GM19328 (cell line): ENCODE measurements around the gene KRTAP10-7.
"Not testable (repeated sequence)": the region's sequence is repeated elsewhere in the genome, so short reads cannot be mapped to it uniquely, and the experiment has no call there.

ENCODE experiments used
- ATAC-seq: cut with Tn5 transposase; IDR thresholded peaks from one replicate; pipeline ENCODE4 v1.9.1; 2021; ENCODE audit warnings: mild to moderate bottlenecking, moderate library complexity; ENCODE audit not compliant: unreplicated experiment

Gene KRTAP10-7

DNA sequence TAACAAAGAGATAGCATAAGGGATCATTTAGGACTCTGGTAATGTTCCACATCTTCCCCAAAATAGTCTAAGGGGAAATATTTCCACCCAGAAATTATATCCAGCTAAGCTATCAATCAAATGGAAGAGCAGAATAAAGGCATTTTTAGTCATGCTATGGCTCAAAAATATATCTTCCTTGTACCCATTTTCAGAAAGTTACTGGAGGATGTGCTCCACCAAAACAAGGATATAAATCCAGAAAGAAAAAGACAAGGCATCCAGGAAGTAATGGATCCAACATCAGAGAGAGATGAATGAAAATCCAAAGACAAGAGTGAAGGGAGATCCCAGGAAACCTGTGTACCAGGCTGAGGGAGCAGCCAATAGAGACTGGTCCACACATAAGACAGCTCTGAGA lies 8.8 kb downstream of the KRTAP10-7 start:
- ATAC-seq: no peak

DNA sequence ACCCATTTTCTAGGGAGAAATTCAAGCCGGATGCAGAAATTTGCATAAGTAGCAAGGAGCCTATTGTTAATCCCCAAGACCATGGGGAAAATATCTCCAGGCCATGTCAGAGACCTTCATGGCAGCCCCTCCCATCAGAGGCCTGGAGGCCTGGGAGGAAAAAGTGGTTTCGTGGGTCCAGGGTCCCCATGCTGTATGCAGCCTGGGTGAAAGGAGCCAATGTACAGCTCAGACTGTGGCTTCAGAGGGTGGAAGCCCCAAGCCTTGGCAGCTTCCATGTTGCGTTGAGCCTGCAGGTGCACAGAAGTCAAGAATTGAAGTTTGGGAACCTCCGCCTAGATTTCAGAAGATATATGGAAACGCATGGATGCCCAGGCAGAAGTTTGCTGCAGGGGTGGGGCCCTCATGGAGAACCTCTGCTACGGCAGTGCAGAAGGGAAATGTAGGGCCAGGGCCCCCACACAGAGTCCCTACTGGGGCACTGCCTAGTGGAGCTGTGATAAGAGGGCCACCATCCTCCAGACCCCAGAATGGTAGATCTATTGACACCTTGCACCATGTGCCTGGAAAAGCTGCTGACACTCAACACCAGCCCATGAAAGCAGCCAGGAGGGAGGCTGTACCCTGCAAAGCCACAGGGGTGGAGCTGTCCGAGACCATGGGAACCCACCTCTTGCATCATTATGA lies 9.9 kb downstream of the KRTAP10-7 start:
- ATAC-seq: not testable (repeated sequence)

DNA sequence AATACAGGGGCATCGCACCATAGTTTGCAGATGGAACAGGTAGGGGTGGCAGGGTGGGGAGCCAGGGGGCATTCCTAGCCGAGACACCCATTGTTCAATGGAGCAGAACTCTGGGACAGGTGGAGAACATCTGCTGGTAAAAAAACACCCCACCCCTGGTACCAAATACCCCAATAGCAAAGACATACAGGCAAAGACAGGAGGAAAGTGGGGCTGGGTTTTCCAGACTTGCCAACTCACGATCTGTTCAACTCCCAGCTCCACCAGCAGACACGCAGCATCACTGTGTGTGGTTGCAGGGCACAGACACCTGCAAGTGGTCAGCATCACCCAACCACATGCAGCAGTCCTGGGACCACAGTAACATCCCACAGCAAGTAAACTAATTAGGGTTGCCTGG lies 11.2 kb downstream of the KRTAP10-7 start:
- ATAC-seq: no peak

DNA sequence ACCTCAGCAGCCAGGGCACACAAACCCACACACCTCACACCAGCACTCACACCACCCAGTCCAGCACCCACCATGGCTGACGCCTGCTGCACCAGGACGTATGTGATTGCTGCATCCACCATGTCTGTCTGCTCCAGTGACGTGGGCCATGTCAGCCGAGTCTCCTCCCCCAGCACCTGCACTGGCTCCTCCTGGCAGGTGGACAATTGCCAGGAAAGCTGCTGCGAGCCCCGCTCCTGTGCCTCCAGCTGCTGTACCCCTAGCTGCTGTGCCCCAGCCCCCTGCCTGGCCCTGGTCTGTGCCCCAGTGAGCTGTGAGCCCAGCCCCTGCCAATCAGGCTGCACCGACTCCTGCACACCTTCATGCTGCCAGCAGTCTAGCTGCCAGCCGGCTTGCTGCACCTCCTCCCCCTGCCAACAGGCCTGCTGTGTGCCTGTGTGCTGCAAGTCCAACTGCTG lies 11.7 kb downstream of the KRTAP10-7 start, which contains the start of gene KRTAP10-8:
TSS of gene KRTAP10-8 (plus strand) at position 51 of the 458 bp plus-strand sequence. CDS start at position 73, 22 bp downstream.
- ATAC-seq: no peak

DNA sequence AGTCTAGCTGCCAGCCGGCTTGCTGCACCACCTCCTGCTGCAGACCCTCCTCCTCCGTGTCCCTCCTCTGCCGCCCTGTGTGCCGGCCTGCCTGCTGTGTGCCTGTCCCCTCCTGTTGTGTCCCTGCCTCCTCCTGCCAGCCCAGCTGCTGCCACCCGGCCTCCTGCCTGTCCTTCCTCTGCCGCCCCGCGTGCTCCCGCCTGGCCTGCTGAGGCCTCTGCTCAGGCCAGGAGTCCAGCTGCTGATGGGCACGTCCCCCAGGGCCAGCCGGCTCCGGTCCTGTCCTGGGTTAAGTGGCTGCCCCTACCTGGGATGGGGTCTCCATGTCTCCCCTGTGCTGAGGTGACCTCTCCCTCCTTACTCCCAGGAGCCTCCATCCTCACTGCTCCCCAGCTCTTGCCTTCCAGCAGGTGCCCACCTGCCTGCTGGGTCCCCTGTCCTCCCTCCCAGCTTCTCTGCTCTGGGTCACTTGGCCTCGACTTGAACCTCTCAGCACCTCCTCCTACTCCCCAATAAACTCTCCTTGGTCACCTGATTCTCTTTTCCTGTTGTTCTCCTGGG lies 12.4 kb downstream of the KRTAP10-7 start:
- no peak for ATAC-seq

DNA sequence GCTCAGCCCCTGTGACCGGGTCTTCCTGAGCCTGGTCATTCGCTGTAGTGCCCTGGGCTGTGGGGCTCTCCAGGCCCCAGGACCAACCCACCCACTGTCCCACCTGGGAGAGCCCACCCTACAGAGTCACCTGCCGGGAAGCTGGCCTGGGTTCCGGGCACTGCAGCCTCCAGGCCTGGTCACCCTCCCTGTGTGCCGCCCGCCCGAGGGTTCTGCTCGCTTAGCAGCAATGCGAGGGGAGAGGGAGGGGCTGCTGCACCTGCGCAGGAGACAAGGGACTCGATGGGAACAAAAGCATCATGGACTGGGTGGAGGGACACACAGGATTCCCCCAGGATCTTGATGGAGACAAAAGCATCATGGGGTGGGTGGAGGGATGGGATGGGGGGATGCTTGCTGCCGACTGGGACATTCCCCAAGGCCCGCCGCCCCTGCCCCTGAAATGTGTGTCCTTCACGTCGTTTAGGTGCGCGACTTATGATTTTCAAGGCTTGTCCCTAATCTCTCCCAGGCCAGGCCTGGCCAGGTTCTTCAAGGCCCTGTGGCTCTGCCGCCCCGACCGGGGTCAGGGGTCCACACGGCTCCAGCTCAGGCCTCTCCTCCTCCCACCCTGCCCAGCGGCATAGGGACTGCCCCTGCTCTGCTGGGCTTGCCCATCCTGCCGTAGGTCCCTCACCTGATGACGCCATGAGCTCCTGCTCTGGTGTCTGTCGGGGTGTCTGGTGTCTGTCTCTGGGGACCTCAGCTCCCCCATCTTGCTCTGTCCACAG lies 13.2 kb downstream of the KRTAP10-7 start:
- ATAC-seq: no peak

DNA sequence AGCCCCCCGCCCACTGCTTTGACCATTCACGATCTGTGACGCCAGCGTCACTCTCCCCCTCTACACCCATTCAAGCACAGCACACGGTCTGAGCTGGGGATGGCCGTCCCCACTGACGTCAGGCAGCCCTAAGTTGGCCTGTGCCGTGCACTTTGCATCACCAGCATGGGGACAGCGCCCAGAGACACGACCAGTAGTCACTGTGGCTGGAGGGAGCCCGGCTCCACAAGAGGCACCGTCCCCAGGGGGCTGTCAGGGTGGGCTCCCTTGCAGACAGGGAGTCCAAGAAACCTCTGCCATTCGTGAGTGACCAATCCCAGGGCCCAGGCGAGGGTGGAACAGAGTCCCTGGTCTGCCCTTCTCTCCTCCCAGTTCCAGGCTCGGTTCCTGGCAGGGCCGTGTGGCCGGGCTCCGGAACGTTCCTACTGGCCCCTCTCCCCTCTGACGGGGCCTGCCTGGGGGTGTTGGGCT lies 13.8 kb downstream of the KRTAP10-7 start:
- ATAC-seq: no peak

DNA sequence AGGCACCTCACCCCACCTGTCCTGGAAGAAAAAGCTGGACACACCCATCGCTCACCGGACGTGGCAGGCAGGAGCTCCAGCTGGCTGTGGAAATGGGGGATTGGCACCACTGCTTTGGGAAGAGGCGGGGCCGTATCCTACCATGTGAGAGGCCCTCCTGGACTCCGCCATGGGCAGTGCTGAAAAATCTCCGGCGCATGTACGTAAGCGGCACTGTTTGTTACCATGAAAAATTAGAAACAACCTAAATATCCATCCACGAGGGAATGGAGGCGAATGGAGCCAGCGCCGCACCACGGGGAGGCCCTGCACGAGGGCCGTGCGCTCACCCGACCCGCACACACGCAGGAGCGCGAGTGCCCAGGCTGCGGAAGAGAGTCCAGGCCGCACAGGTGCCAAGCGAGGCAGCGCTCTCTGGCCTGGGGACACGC lies 14.6 kb downstream of the KRTAP10-7 start:
- ATAC-seq: no peak

DNA sequence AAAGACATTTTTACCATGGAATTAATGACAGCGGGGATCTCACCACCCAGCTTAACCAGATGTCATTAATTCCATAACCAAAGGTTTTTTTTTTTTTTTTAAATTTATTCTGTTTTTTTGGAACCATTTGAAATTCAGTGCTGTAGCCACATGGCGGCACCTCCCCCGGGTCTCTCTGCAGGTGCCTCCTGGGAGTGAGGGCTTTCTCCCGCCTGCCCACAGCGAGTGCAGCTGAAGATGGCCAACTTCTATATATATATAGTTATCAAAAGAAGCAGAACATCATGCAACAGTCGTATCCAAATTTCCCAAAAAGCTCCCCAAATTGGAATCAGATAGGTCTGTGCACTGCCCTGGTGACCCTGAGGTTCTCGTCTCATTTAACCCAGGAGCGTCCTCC lies 15.1 kb downstream of the KRTAP10-7 start:
- no peak for ATAC-seq

DNA sequence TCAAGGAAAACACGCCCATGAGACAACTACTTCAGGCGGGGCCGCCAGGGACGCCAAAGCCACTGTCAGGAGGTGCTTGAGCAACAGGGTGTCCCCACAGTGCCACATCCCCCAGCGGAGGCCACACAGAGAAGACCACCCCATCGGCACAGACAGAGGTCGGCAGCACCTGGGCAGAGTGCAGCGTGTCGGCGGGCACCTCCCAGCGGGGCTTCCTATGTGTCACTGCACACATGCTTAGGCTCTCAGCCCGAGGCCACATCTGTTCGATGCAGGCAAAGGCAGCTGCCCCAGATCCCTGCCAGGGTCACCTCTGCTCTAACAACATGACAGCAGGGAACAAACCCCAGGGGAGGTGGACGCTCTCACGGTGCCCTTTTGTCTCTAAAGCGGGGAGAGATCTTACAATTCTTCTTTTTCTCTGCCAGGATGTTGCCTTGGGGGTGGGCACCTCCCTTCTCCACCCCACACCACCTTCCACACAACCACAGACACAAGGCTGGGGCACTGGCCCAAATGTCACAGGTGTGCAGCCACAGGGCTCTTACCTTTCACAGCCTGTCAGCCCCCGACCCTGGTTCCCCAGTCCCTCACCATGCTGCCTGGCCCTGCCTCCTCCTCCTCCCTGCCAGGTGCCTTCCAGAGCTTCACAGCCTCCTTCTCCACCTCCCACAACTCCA lies 15.7 kb downstream of the KRTAP10-7 start:
- ATAC-seq: no peak

DNA sequence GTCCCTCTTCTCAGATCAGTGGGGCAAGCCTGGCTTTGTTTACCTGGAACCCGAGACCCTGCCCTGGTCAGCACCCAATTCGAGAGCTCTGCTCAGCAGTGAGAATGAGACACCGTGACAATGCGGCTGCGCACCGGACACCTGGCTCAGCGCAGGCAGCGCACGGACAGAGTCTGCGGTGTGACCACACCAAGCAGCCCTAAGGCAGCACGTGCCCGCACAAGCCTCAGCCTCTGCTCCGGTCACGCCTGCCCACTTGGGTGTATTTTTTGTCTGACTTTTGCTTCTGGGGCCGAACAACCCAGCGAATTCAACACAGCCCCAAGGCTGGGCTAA lies 16.2 kb downstream of the KRTAP10-7 start:
- no peak for ATAC-seq

DNA sequence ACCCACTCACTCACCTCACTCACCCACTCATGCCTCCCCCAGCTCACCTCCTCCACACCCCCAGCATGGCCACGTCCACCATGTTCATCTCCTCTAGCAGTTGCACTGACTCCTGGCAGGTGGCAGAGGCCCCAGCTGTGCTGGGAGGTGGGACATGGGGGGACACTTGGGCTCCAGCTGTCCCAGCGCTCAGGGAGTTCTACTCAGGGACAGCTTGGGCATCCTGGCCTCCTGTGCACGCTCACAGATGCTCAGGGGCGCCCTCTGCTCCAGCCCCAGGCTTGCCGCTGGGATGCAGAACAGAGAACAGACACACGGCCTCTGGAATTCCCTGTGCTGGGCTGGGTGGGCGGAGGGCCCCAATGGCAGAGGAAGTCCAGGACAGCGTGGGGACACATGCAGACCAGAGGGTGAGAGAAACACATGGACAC lies 16.7 kb downstream of the KRTAP10-7 start:
- ATAC-seq: no peak

DNA sequence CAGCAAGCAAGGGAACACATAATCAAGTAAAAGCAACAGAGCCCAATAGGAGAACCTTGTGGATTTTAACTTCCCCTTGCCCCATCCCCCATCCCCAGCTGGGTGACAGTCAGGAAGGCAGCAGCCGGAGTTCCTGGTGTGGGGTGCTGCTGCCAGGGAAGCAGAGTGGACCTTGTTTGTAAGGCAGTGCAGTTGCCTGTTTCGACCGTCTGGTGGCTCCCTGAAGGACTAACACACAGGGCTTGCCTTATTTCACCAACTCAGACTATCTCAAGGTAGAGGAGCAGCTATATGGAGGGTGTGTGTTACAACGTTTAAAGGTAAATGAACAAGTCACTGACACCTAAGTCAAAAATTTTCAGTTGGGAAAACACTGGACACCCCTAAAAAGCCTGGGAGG lies 18.1 kb downstream of the KRTAP10-7 start:
- ATAC-seq: no peak

DNA sequence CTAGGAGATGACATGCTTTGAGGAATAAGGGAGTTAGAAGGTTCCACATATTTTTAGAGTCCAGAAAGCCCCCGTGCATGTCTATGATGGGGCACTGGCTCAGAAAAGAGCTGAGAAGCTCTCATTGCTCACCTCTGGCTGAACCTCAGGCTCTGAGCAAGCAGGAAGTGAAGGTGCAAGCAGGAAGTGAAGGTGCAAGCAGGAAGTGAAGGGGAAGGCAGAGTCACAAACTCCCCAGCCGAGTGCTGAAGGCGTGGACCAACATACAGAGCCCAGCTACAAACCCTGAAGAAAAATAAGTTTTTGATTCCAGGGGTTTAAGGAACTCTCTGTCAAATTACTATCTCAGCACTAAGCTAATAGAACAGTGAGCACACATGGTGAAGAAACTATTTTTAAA lies 18.5 kb downstream of the KRTAP10-7 start:
- no peak for ATAC-seq

DNA sequence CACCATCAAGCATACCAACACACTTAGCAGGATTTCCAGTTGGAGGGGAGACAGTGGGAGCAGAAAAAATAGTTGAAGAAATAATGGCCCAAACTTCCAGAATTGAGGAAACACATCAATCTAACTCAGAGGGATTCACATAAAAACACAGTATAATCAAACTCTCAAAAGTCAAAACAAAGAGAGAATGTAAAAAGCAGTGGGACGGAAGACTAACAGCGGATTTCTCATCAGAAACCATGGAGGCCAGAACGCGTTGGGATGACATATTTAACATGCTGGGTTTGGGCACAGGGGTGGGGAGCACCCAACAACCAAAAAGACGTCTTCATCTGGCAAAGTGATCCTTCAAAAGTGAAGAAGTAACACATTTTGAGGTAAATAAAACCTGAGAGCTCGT lies 19.5 kb downstream of the KRTAP10-7 start:
- no peak for ATAC-seq

DNA sequence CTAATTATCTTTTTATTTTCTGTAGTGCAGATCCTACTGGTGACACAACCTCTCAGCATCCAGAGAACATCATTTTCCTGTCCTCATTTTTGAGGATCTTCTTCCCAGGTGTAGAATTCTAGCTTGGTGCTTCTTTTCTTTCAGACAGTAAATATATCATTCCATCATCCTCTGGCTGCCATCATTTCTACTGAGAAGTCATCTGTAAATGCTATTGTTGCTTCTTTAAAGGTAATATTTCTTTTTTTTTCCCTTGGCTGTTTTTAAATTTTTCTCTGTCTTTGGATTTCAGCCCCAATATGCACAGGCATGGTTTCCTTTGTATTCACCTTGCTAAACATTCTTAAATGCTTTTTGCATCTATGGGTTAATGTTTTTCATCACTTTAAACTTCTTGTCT lies 23.2 kb downstream of the KRTAP10-7 start:
- ATAC-seq: no peak

DNA sequence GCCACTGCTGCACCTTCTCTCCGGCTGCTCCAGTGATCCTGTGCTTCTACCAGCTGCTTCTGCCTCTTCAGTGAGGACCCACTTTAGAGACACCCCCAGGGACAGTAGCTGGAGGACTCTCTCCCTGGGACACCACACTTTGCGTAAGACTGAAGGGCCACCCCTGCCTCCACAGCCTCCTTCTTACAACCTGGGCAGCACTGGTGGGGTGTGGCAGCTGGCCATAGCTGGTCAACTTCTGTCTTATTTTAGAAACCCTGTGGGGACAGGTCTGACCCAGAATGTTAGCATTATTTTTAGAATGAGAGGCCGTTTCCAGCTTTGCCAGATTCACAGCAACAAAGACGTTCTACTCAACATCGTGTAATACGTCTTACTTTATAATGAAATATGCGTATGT lies 25.4 kb downstream of the KRTAP10-7 start:
- no peak for ATAC-seq

DNA sequence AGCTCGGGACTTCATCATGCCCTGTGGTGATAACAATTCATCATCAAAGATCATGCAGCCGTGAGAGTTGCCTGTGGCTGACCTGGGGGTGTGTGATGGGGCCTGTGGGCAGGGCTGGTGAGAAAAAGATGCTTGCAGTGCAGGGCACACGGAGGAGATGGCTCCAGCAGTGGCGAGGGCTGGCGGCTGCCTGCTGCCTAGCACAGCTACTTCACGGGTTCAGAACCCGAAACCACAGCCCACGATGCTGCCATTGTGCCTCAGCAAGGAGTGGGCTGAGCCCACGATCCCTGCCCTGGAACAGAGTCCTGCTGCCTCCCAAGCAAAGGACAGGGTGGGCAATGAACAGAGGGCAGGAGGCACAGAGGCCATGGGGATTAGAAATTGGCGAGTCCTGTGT lies 25.9 kb downstream of the KRTAP10-7 start:
- no peak for ATAC-seq

DNA sequence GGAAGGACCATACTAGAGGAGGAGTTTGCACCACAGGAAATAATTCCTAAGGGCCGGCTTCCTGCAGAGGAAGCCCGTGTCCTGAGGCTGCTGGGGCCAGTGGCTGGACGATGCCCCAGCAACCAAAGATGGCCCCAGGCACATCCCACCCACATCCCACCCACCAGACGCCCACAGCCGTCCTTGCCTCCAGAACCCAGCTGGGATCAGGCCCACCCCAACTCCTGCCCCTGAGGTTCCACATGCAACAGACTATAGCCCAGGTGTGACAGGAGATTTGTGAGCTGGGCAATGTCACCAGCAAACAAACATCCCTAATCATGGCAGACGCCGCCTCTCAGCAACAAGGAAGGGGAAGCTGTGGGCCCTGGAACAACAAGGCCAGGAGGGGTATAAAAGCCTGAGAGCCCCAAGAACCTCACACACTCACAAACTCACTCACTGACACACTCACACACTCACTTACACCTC lies 26.3 kb downstream of the KRTAP10-7 start, which contains the start of gene KRTAP10-9:
TSS of gene KRTAP10-9 (plus strand) at position 421 of the 471 bp plus-strand sequence. CDS start 79 bp downstream, outside the sequence.
- ATAC-seq: no peak

DNA sequence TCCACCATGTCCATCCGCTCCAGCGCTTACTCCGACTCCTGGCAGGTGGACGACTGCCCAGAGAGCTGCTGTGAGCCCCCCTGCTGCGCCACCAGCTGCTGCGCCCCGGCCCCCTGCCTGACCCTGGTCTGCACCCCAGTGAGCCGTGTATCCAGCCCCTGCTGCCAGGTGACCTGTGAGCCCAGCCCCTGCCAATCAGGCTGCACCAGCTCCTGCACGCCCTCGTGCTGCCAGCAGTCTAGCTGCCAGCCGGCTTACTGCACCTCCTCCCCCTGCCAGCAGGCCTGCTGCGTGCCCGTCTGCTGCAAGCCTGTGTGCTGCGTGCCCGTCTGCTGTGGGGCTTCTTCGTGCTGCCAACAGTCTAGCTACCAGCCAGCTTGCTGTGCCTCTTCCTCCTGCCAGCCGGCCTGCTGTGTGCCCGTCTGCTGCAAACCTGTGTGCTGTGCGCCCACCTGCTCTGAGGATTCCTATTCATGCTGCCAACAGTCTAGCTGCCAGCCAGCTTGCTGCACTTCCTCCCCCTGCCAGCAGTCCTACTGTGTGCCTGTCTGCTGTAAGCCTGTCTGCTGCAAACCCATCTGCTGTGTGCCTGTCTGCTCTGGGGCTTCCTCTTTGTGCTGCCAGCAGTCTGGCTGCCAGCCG lies 26.9 kb downstream of the KRTAP10-7 start:
- ATAC-seq: not testable (repeated sequence)
